Activated naive CD4-positive, alpha-beta T cell treated with anti-CD3 and anti-CD28 coated beads for 36 hours (primary cell): ENCODE results near the gene SEMA3A. TPM values are rescaled to one million over a fixed set of nuclear protein-coding genes. Genes with fewer than 3 reads are reported as not detected.
A peak's percentile ranks its signal among the peaks of the same experiment; 100 is the strongest.
"Not testable (repeated sequence)": the region's sequence is repeated elsewhere in the genome, so short reads cannot be mapped to it uniquely, and the experiment has no call there.

Experiments
- CTCF ChIA-PET: fragments of 350-600 bp; sonication (Branson Sonifier 250); formaldehyde crosslinking; loops from one replicate; lab custom pipeline; 2021; ENCODE audit warnings: antibody characterized with exemption; lab: Charles Lee
- DNase-seq: peaks from one replicate; pipeline ENCODE4 v3.0.0-alpha.2; 2020
- H3K27ac Mint-ChIP-seq: one replicate; pipeline ENCODE4 v1.8.0; 2021; ENCODE audit warnings: mild to moderate bottlenecking, mixed read lengths
- H3K27me3 Mint-ChIP-seq: one replicate; pipeline ENCODE4 v1.8.0; 2021; ENCODE audit warnings: low read depth, mixed read lengths
- H3K36me3 Mint-ChIP-seq: one replicate; pipeline ENCODE4 v1.8.0; 2021; ENCODE audit warnings: low read depth, mixed read lengths
- H3K4me1 Mint-ChIP-seq: one replicate; pipeline ENCODE4 v1.8.0; 2021; ENCODE audit warnings: low read depth, mixed read lengths
- H3K4me3 Mint-ChIP-seq: one replicate; pipeline ENCODE4 v1.8.0; 2021; ENCODE audit warnings: mild to moderate bottlenecking, moderate library complexity, mixed read lengths
- H3K9me3 Mint-ChIP-seq: one replicate; pipeline ENCODE4 v1.8.0; 2021; ENCODE audit warnings: mixed read lengths
- intact Hi-C: fragments of 100-400 bp; cut with micrococcal nuclease; formaldehyde crosslinking; loops from one replicate; pipeline ENCODE4 v1.15.1; 2023
- total RNA-seq, 2 experiments: library from RNA; stranded (reverse); gene quantifications; one replicate each; pipeline ENCODE4 v1.2.3, GENCODE V29; 2021

SEMA3A gene
- total RNA-seq = 1 to 10 TPM; 2.7 to 3.0 TPM

DNA sequence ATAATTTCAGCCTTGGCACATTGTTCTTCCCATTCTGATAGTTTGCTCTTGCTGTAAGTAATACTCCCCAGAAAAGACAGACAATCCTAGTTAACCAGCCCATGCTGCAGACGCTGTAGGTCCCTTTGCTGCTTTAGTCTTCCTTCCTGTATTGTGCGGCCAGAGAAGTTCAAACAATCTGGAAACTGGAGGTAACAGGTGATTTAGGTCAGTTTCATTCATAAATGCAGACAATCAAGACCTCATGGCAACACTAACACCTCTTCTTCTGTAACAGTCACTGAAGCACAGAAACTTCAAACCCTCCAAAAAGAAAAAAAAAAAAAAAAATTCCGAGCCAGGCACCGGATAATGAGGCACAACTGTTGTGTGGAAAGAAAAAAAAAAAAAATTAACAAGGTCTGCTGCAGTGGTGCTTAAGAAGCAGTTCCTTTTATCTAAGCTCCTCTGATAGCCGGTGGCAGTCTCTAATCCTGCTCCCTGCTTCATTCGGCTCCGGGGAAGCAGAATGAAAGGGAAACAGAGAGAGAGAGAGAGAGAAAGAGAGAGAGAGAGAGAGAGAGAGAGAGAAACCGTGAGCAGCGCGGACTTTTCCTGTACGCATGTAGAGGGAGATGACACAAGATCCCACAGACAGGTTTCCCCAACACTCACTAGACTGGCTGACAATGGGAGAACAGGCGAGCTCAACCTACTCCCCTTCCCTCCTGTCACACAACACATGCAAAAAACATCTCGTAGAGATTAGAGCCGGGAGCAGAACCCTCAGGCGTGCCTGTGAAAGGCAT lies at the start of gene SEMA3A:
TSS of gene SEMA3A (minus strand) at position 306 of the 788 bp plus-strand sequence. CDS start at position 103, 203 bp downstream.
- Mint-ChIP-seq H3K4me1 (peaks cover 33% of the 10 kb centered on the region), H3K36me3 (no peaks in the 10 kb centered on the region), H3K27me3 (peaks cover 2% of the 10 kb centered on the region), H3K9me3 (no peaks in the 10 kb centered on the region), H3K27ac (peak within 1 kb of the TSS; percentile 79), H3K4me3 (peak within 1 kb of the TSS; percentile 90)
- CTCF ChIA-PET = interaction anchor here (0.7 to 1.4 kb wide), 3 partner anchors 120 to 217 kb away, joined by 3 to 4 read pairs (median 4); no protein-coding TSS in a partner anchor
- DNase-seq = peak; percentile 56
- intact Hi-C loops = loop anchor here (1.0 to 5.0 kb wide), 3 partner anchors 102 to 828 kb away; no protein-coding TSS in a partner anchor

DNA sequence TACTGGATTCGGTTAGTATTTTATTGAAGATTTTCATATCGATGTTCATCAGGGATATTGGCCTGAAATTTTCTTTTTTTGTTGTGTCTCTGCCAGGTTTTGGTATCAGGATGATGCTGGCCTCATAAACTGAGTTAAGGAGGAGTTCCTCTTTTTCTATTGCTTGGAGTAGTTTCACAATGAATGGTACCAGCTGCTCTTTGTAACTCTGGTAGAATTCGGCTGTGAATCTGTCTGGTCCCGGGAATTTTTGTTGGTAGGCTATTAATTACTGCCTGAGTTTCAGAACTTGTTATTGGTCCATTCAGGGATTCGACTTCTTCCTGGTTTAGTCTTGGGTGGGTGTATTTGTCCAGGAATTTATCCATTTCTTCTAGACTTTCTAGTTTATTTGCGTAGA lies 48.4 kb upstream of the SEMA3A start:
- not testable (repeated sequence) for H3K4me3 Mint-ChIP-seq, H3K36me3 Mint-ChIP-seq

GRCh38 chr7:84238596-84238995 lies 44.0 kb upstream of the SEMA3A start:
- CTCF ChIA-PET = no interaction called here
- peaks cover under 1% of the 10 kb centered on the region for H3K36me3 Mint-ChIP-seq
- H3K4me3 Mint-ChIP-seq = no peak overlapping the region
- no peak for DNase-seq
- peaks cover 13% of the 10 kb centered on the region for H3K9me3 Mint-ChIP-seq
- H3K27me3 Mint-ChIP-seq = peaks cover 1% of the 10 kb centered on the region
- intact Hi-C loops = no loop called here
- no peak overlapping the region for H3K27ac Mint-ChIP-seq
- peaks cover 2% of the 10 kb centered on the region for H3K4me1 Mint-ChIP-seq

More for the DNA sequence above, 48.4 kb upstream of the SEMA3A start:
- H3K27ac Mint-ChIP-seq, H3K4me1 Mint-ChIP-seq, intact Hi-C loops, CTCF ChIA-PET, H3K27me3 Mint-ChIP-seq, DNase-seq: not testable (repeated sequence)
- peaks cover 23% of the 10 kb centered on the region for H3K9me3 Mint-ChIP-seq

DNA sequence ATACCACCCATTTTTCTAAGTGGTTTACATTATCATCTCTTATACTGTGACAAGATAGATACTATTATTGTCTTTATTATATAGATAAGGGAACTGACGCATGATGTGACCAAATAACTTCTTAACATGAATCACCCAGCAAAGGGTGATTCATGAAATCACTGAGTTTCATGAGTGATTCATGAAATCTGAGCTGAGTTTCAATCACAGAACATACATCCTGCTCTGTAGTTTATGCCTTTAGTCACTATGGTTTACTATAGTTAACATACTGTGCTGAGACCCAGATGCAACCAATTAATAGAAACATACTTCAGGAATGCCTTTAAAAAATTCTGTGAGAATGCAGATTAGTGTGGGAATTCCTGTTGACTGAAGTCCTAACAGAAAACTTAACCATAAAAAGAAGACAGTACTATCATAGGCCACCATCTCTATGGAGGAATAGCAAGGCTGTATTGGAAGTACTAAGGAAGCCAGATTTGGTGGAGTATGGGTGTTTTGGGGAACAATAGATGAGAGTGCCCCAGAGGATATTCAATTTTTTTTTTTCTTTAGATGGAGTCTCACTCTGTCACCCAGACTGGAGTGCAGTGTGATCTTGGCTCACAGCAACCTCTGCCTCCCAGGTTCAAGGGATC lies 43.1 kb upstream of the SEMA3A start:
- CTCF ChIA-PET = no interaction called here
- intact Hi-C loops = no loop called here

DNA sequence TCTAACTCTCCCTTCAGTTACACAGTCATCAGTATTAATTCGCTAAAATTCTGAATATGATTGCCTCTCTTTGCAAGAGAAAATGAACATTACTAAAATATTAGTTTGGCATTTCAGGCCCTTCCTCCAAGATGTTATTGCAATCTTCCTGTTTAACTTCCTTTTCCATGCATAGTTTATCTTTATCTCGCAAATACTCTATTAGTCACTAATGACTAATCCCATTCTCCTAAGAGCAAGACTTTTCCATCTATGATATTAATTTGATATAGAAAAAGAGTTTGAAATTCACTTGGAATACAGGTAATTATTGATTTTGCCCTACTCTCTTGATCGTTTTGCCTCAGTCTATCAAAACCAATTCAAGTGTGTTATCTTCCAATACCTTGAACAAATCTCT lies 41.8 kb upstream of the SEMA3A start:
- H3K4me1 Mint-ChIP-seq = peaks cover 2% of the 10 kb centered on the region
- H3K36me3 Mint-ChIP-seq = no peaks in the 10 kb centered on the region
- H3K4me3 Mint-ChIP-seq = no peak overlapping the region
- CTCF ChIA-PET = no interaction called here
- peaks cover 1% of the 10 kb centered on the region for H3K27me3 Mint-ChIP-seq
- peaks cover 5% of the 10 kb centered on the region for H3K9me3 Mint-ChIP-seq
- DNase-seq = no peak
- H3K27ac Mint-ChIP-seq = no peak overlapping the region
- intact Hi-C loops = no loop called here

More for the DNA sequence above, 43.1 kb upstream of the SEMA3A start:
- no peak overlapping the region for H3K4me3 Mint-ChIP-seq
- no peak for DNase-seq
- H3K9me3 Mint-ChIP-seq = peaks cover 8% of the 10 kb centered on the region
- no peak overlapping the region for H3K27ac Mint-ChIP-seq
- peaks cover 2% of the 10 kb centered on the region for H3K4me1 Mint-ChIP-seq
- H3K36me3 Mint-ChIP-seq = no peaks in the 10 kb centered on the region
- peaks cover 1% of the 10 kb centered on the region for H3K27me3 Mint-ChIP-seq

GRCh38 chr7:84232646-84233045 lies 38.1 kb upstream of the SEMA3A start:
- peaks cover under 1% of the 10 kb centered on the region for H3K4me1 Mint-ChIP-seq
- H3K36me3 Mint-ChIP-seq = no peaks in the 10 kb centered on the region
- H3K9me3 Mint-ChIP-seq = no peaks in the 10 kb centered on the region
- H3K27me3 Mint-ChIP-seq = peaks cover 1% of the 10 kb centered on the region
- no peak overlapping the region for H3K4me3 Mint-ChIP-seq
- CTCF ChIA-PET = no interaction called here
- DNase-seq = no peak
- intact Hi-C loops = no loop called here
- H3K27ac Mint-ChIP-seq = no peak overlapping the region

- intact Hi-C loops = no loop called here
- CTCF ChIA-PET = no interaction called here
Measured at GRCh38 chr7:84231157-84231556, 36.6 kb upstream of the SEMA3A start.

GRCh38 chr7:84230491-84230890 lies 35.9 kb upstream of the SEMA3A start:
- CTCF ChIA-PET = no interaction called here
- H3K27ac Mint-ChIP-seq = no peak overlapping the region
- intact Hi-C loops = no loop called here
- no peaks in the 10 kb centered on the region for H3K4me1 Mint-ChIP-seq
- no peak overlapping the region for H3K4me3 Mint-ChIP-seq
- no peaks in the 10 kb centered on the region for H3K36me3 Mint-ChIP-seq
- DNase-seq = no peak
- no peaks in the 10 kb centered on the region for H3K9me3 Mint-ChIP-seq
- H3K27me3 Mint-ChIP-seq = no peaks in the 10 kb centered on the region

More at GRCh38 chr7:84231157-84231556, 36.6 kb upstream of the SEMA3A start:
- Mint-ChIP-seq H3K4me3 (no peak overlapping the region), H3K4me1 (no peaks in the 10 kb centered on the region), H3K9me3 (no peaks in the 10 kb centered on the region), H3K27me3 (peaks cover 1% of the 10 kb centered on the region), H3K27ac (no peak overlapping the region), H3K36me3 (no peaks in the 10 kb centered on the region)
- DNase-seq = no peak

DNA sequence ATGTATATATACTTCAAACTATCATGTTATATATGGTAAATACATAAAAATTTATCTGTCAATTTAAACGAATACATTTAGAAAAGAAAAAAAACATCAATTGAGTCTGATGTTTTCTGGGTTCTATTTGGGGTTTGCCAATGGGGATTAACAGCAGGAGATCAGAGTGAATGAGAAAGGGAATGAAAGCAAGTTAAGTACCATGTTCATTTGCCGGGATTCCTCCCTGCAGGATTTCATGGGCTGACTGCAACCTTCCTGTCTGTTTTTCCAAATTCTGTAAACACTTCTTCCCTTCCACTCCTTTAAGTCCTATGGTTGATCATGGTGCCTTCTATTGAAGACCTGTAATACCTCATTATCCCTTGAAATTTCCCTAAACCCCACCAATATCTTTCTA lies 33.9 kb upstream of the SEMA3A start:
- no peaks in the 10 kb centered on the region for H3K9me3 Mint-ChIP-seq
- no peak for DNase-seq
- H3K4me3 Mint-ChIP-seq = no peak overlapping the region
- intact Hi-C loops = no loop called here
- no peaks in the 10 kb centered on the region for H3K36me3 Mint-ChIP-seq
- no peaks in the 10 kb centered on the region for H3K4me1 Mint-ChIP-seq
- no peak overlapping the region for H3K27ac Mint-ChIP-seq
- CTCF ChIA-PET = no interaction called here
- no peaks in the 10 kb centered on the region for H3K27me3 Mint-ChIP-seq

GRCh38 chr7:84226759-84227158 lies 32.2 kb upstream of the SEMA3A start:
- no peak overlapping the region for H3K4me3 Mint-ChIP-seq
- CTCF ChIA-PET = no interaction called here
- H3K36me3 Mint-ChIP-seq = no peaks in the 10 kb centered on the region
- no peak for DNase-seq
- H3K9me3 Mint-ChIP-seq = no peaks in the 10 kb centered on the region
- intact Hi-C loops = no loop called here
- no peaks in the 10 kb centered on the region for H3K4me1 Mint-ChIP-seq
- H3K27ac Mint-ChIP-seq = no peak overlapping the region
- no peaks in the 10 kb centered on the region for H3K27me3 Mint-ChIP-seq

GRCh38 chr7:84224505-84224904 lies 29.9 kb upstream of the SEMA3A start:
- no peak for DNase-seq
- intact Hi-C loops = no loop called here
- Mint-ChIP-seq H3K27ac (no peak overlapping the region), H3K27me3 (no peaks in the 10 kb centered on the region), H3K9me3 (no peaks in the 10 kb centered on the region), H3K4me3 (no peak overlapping the region), H3K4me1 (no peaks in the 10 kb centered on the region), H3K36me3 (no peaks in the 10 kb centered on the region)
- CTCF ChIA-PET = no interaction called here

DNA sequence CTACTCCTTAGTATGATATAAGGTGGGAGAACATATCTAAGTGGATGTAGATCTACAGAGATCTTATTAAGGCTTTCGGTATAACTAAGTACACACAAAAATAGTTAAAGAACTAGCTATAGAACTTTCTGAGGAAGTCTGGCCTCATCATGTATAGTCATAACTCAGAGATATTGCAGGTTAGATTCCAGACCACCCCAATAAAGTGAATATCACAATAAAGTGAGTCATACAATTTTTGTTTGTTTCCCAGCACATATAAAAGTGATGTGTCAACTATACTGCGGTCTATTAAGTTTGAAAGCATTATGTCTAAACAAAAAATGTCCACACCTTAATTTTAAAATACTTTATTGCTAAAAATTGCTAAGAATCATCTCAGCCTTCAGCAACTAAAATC lies 24.7 kb upstream of the SEMA3A start:
- DNase-seq = no peak
- Mint-ChIP-seq H3K36me3 (no peaks in the 10 kb centered on the region), H3K9me3 (no peaks in the 10 kb centered on the region), H3K4me3 (no peak overlapping the region), H3K4me1 (no peaks in the 10 kb centered on the region), H3K27ac (no peak overlapping the region), H3K27me3 (no peaks in the 10 kb centered on the region)
- CTCF ChIA-PET = interaction anchor here (1.5 kb wide), 1 partner anchor 16 kb away, joined by 3 read pairs; no protein-coding TSS in a partner anchor
- intact Hi-C loops = no loop called here

- H3K4me1 Mint-ChIP-seq = no peaks in the 10 kb centered on the region
Measured at GRCh38 chr7:84218681-84219080, 24.1 kb upstream of the SEMA3A start.

More at GRCh38 chr7:84218681-84219080, 24.1 kb upstream of the SEMA3A start:
- Mint-ChIP-seq H3K4me3 (no peak overlapping the region), H3K9me3 (no peaks in the 10 kb centered on the region), H3K27me3 (no peaks in the 10 kb centered on the region), H3K36me3 (no peaks in the 10 kb centered on the region), H3K27ac (no peak overlapping the region)
- no peak for DNase-seq
- CTCF ChIA-PET = no interaction called here
- intact Hi-C loops = no loop called here
